Prostate gland (tissue), 2 donors: ENCODE measurements around the gene ACTN1.
A peak's percentile ranks its signal among the peaks of the same experiment; 100 is the strongest.

ENCODE experiments used
- CTCF ChIP-seq, 4 experiments: fragments of 200-600 bp in 2 of 4; fragments of 450-650 bp in 2 of 4; sonication (generic) in 2 of 4; IDR thresholded peaks; 1 replicate in 3 of 4; 2 replicates in 1 of 4; pipeline ENCODE4 v1.5.1; 2016 to 2019; ENCODE audit warnings: antibody characterized with exemption in 4 of 4, mild to moderate bottlenecking in 2 of 4, moderate library complexity in 2 of 4
- POLR2A ChIP-seq: fragments of 450-650 bp; IDR thresholded peaks from one replicate; pipeline ENCODE4 v1.6.1; 2016; ENCODE audit warnings: antibody characterized with exemption, mild to moderate bottlenecking
- POLR2AphosphoS5 ChIP-seq: sonication (generic); formaldehyde crosslinking; IDR thresholded peaks from one replicate; pipeline ENCODE4 v1.6.1; 2017; ENCODE audit warnings: antibody characterized with exemption

DNA sequence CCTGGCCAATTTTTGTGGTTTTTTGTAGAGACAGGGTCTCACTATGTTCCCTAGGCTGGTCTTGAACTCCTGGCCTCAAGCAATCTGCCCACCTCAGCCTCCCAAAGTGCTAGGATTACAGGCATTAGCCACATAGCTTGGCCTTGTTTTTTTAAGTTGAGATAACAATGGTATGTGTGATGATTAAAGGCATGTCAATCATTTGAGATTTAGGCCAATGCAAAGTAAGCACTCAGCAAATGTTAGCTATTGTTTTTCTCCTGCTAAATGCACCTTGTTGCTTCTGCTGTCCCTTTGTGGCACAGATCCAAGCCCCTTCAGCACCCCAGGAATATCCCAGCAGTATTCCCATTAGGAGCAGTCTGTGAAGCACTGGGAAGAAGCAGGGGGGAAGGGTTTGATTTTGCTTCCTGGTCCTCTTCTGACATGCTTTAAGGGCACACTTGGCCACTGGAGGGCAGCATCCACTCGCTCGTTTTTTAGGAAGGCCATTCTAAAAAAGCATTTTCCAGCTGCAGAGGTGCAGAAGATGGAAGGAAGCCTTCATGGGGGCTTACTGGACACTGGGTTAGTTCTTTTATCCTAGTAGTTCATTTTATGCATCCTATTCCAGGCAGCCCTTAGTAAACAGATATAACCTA, 116.0 kb downstream of the ACTN1 start:
- TF ChIP-seq POLR2A (no peak), CTCF (IDR thresholded peaks at IDR 0.05) (peak; percentile 51 to 76 (median 70)), POLR2AphosphoS5 (peak; percentile 37)
